GM13977 (cell line): Measurements from ENCODE around the gene ME3.

Experiments
- DNase-seq: peaks from one replicate; pipeline ENCODE4 v3.0.0; 2012; ENCODE audit warnings: low spot score
- CTCF ChIP-seq: IDR thresholded peaks from 2 replicates; pipeline ENCODE4 v1.5.1; 2012; ENCODE audit warnings: mild to moderate bottlenecking, control low read depth; ENCODE audit not compliant: insufficient read depth; ENCODE audit errors: extremely low read depth, missing control alignments
- in situ Hi-C: fragments of 300-500 bp; cut with MboI; formaldehyde crosslinking; loops from one replicate; pipeline ENCODE4 v1.12.0; 2022; ENCODE audit warnings: low sequenced_read_pairs, low pct_unique_long_range_greater_than_20kb, mixed read lengths, inconsistent platforms; ENCODE audit not compliant: unreplicated experiment

ME3 gene

GRCh38 chr11:86717817-86718501 lies 45.5 kb upstream of the ME3 start:
- no peak for DNase-seq
- in situ Hi-C loops, result no loop called here
- no peak for TF ChIP-seq CTCF

DNA sequence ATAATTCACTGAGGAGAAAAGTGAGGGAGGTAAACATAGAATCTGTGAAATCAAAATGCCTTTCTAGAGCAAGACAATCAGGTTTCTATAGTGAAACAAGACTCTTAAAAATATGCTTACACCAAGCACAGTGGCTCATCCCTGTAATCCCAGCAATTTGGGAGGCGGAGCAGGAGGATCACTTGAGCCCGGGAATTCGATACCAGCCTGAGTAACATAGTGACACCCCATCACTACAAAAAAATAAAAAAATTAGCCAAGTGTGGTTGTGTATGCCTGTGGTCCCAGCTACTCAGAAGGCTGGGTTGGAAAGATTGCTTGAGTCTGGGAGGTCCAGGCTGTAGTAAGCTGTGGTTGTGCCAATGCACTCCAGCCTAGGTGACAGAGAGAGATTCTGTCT lies 43.2 kb upstream of the ME3 start:
- DNase-seq, result no peak
- in situ Hi-C loops, result no loop called here

GRCh38 chr11:86713552-86713951 lies 41.1 kb upstream of the ME3 start:
- in situ Hi-C loops, result no loop called here
- no peak for DNase-seq
- no peak for TF ChIP-seq CTCF

More for the DNA sequence above, 43.2 kb upstream of the ME3 start:
- TF ChIP-seq CTCF, result no peak

DNA sequence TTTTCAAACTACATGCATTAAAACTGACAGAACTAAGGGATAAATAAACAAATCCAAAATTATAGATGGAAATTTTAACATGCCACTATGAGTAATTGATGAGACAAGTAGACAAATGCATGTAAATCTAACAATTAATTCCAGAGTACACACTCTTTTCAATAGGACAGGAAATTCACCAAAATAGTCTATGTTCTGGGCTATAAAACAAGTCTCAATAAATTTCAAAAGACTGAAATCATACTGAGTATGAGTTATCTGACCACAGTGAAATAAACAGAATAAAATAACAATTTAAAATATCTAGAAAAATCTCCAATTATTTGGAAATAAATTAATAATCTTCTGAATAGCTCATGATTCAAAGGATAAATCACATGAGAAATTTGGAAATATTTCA lies 38.5 kb upstream of the ME3 start:
- in situ Hi-C loops, result no loop called here
- no peak for DNase-seq
- TF ChIP-seq CTCF, result no peak

GRCh38 chr11:86708669-86709068 lies 36.3 kb upstream of the ME3 start:
- no peak for DNase-seq
- in situ Hi-C loops, result no loop called here
- no peak for TF ChIP-seq CTCF

GRCh38 chr11:86706338-86707131 lies 34.1 kb upstream of the ME3 start:
- in situ Hi-C loops, result no loop called here
- TF ChIP-seq CTCF, result no peak
- DNase-seq, result no peak
